GM23248 (cell line): Measurements from ENCODE around the gene NOL3.

Experiments used
- EZH2 ChIP-seq: fragments of 200-600 bp; sonication (generic); IDR thresholded peaks from 2 replicates; pipeline ENCODE4 v1.6.1; 2018; ENCODE audit warnings: antibody characterized with exemption, mild to moderate bottlenecking; ENCODE audit not compliant: insufficient read depth, poor library complexity, severe bottlenecking
- EZH2phosphoT487 ChIP-seq: fragments of 200-600 bp; sonication (generic); IDR thresholded peaks from 2 replicates; pipeline ENCODE4 v1.6.1; 2018; ENCODE audit warnings: antibody characterized with exemption, moderate library complexity, mild to moderate bottlenecking, low read depth; ENCODE audit not compliant: insufficient read depth

GRCh38 chr16:67162506-67163163 lies 7.7 kb upstream of the NOL3 start:
- TF ChIP-seq EZH2phosphoT487: no peak
- no peak for TF ChIP-seq EZH2
